ENCODE results near the gene STPG2. TPM values are rescaled to one million over a fixed set of nuclear protein-coding genes. Genes with fewer than 3 reads are reported as not detected.

The STPG2 gene
- total RNA-seq, 1 donor from 2014 or later = not detected

GRCh38 chr4:97851115-97851514 is 292.2 kb downstream of the STPG2 start:
- H3K4me3 ChIP-seq (ENCODE audit: low read depth, low read length) = no peak overlapping the region
- TF ChIP-seq CTCF (conservative IDR thresholded peaks at IDR 0.05; ENCODE audit: low read depth, low read length) = no peak
- no peak for DNase-seq (ENCODE audit: low read depth)

- no peak overlapping the region for H3K4me3 ChIP-seq (ENCODE audit: low read depth, low read length)
- TF ChIP-seq CTCF (conservative IDR thresholded peaks at IDR 0.05; ENCODE audit: low read depth, low read length) = no peak
- no peak for DNase-seq (ENCODE audit: low read depth)
Observed at GRCh38 chr4:97845758-97846157, 297.5 kb downstream of the STPG2 start.

GRCh38 chr4:97841512-97841911 is 301.8 kb downstream of the STPG2 start:
- no peak overlapping the region for H3K4me3 ChIP-seq (ENCODE audit: low read depth, low read length)
- TF ChIP-seq CTCF (conservative IDR thresholded peaks at IDR 0.05; ENCODE audit: low read depth, low read length) = no peak
- peak; percentile 9 for DNase-seq (ENCODE audit: low read depth)

GRCh38 chr4:97836662-97837061 is 306.6 kb downstream of the STPG2 start:
- DNase-seq (ENCODE audit: low read depth) = no peak
- H3K4me3 ChIP-seq (ENCODE audit: low read depth, low read length) = no peak overlapping the region
- TF ChIP-seq CTCF (conservative IDR thresholded peaks at IDR 0.05; ENCODE audit: low read depth, low read length) = no peak

GRCh38 chr4:97828646-97829045 is 314.6 kb downstream of the STPG2 start:
- no peak for TF ChIP-seq CTCF (conservative IDR thresholded peaks at IDR 0.05; ENCODE audit: low read depth, low read length)
- no peak for DNase-seq (ENCODE audit: low read depth)
- H3K4me3 ChIP-seq (ENCODE audit: low read depth, low read length) = no peak overlapping the region

- no peak for TF ChIP-seq CTCF (conservative IDR thresholded peaks at IDR 0.05; ENCODE audit: low read depth, low read length)
- H3K4me3 ChIP-seq (ENCODE audit: low read depth, low read length) = no peak overlapping the region
- DNase-seq (ENCODE audit: low read depth) = no peak
Observed at GRCh38 chr4:97819294-97819693, 324.0 kb downstream of the STPG2 start.

GRCh38 chr4:97812768-97813167 is 330.5 kb downstream of the STPG2 start:
- no peak for DNase-seq (ENCODE audit: low read depth)
- no peak for TF ChIP-seq CTCF (conservative IDR thresholded peaks at IDR 0.05; ENCODE audit: low read depth, low read length)
- no peak overlapping the region for H3K4me3 ChIP-seq (ENCODE audit: low read depth, low read length)

Measured in epithelial cell of proximal tubule (primary cell).